CD4-positive, alpha-beta T cell treated with Interleukin-12 subunit alpha and Interleukin-12 subunit beta, for 1 hour (primary cell): ENCODE data around the gene GALNTL6.

Experiments used
- DNase-seq: peaks from one replicate; pipeline ENCODE4 v3.0.0-alpha.2; 2020

The GALNTL6 gene

GRCh38 chr4:172599554-172599953 is 786.4 kb downstream of the GALNTL6 start:
- DNase-seq, result no peak

- DNase-seq, result no peak
Measured at GRCh38 chr4:172601195-172601594, 788.0 kb downstream of the GALNTL6 start.

- DNase-seq, result no peak
Measured at GRCh38 chr4:172619218-172619617, 806.0 kb downstream of the GALNTL6 start.

DNA sequence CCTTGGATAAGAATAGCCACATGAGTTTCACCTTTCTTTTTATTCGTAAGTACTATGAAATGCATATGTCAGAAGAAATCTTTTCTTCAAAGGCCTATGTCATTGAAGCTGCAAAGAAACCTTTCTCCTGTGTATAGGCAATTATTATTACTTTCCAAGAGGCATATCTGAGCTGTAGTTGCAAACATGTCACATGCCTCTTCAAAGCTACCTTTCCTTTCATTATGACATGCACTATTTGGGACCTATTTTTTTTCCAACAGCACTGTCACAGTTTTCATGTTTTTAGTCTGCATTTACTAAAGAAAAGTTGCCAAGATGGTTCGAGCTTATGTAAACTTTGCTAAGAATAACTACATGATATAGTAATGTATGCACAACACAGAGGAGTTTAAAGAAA is 806.6 kb downstream of the GALNTL6 start:
- DNase-seq, result no peak

- DNase-seq, result no peak
Measured at GRCh38 chr4:172628263-172628662, 815.1 kb downstream of the GALNTL6 start.

- DNase-seq, result no peak
Measured at GRCh38 chr4:172630280-172630679, 817.1 kb downstream of the GALNTL6 start.

DNA sequence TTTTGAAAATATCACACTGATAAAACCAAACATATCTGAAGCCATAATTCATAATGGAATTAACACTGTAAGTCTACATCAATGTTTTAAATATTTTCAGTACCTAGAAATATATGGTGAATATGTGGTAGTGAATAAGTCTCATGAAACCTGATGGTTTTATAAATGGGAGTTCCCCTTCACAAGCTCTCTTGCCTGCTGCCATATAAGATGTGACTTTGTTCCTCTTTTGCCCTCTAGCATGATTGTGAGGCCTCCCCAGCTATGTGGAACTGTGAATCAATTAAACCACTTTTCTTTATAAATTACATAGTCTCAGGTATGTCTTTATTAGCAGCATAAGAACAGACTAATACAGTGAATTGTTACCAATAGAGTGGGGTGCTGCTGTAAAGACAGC is 818.6 kb downstream of the GALNTL6 start:
- no peak for DNase-seq

GRCh38 chr4:172648471-172648870 is 835.3 kb downstream of the GALNTL6 start:
- no peak for DNase-seq

DNA sequence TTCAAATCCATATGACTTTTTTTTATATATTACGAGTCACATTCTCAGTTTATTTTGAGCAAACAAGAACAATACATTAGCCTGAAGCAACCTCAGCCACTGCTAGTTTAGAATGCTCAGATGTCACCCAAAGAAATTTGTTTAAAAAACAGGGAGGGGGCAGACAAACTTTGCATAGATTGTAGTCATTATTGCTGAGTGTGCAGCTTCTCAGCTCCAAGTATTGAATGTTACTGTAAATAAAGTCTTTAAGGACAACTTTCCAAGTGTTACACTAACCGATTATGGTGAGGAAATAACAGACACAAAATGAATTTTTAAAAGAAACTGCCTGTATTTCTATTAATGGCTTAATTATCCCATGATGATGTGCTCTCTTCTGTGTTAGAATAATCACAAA is 835.9 kb downstream of the GALNTL6 start:
- no peak for DNase-seq

DNA sequence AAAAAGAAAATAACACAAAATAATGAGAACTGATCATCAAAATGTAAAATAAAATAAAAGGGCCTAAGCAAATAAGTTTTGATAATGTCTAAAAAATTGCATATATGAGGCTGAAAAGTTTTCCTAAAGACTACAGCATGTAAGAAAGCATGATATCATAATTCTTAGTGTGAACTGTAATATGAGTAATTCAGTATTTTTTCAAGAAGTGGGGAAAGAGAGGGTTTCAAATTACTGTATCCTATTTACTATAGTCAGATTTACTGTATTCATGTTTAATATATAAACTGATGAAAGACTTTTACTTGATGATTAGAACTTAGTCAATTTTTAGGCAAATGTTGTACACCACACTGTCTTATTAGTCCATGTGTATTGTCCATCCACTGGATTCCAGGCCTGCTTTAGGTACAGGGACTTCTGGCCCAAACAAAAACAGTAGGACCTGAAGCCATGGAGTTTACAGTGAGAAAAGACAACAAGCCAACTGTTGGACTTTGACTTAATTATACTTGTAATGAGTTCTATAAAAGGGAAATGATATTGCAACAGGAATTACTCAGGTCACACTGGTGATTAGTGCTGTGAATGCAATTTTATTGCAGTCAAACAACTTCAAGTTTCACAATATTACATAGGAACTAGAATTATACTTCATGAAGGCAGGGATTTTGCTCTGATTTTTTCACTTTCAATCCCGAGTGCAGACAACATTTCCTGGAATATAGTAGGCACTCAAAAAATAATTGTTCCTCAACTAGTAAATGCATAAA is 837.7 kb downstream of the GALNTL6 start:
- DNase-seq, result no peak

DNA sequence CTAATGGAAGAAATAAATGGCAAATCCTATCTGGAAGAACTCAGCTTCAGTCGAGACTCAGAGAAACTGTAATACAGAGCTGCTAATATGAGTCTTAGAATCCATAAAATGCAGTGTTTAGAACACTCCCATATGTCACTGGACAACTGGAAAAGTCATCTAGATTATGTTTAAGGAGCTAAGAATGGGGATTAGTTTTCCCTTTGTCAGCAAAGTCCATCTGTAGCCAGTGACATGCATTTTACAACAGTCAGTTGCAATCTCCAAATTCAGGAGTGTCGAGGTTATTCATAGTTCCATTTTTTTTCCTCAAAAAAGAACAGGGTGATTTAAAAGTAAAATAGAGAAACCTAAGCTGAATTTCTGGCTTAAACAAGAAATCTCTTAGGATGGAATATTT is 838.8 kb downstream of the GALNTL6 start:
- no peak for DNase-seq

GRCh38 chr4:172652369-172652768 is 839.2 kb downstream of the GALNTL6 start:
- no peak for DNase-seq

DNA sequence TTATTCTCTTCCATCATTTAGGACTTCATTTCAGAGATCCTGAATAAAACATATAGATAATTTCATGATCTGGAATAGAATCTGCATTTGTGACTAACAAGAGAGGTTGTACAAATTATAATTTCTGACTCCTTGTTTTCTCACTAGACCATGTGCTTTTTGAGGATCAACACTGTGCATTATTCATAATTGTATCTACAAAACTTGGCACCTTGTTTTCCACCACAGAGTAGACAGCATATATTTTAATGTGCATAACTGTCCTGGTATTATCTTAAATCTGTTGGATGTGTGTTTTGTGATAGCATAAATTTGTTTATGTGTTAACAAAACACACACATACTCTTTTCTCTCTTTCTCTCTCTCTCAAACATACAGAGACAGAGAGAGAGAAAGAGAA is 840.5 kb downstream of the GALNTL6 start:
- no peak for DNase-seq

DNA sequence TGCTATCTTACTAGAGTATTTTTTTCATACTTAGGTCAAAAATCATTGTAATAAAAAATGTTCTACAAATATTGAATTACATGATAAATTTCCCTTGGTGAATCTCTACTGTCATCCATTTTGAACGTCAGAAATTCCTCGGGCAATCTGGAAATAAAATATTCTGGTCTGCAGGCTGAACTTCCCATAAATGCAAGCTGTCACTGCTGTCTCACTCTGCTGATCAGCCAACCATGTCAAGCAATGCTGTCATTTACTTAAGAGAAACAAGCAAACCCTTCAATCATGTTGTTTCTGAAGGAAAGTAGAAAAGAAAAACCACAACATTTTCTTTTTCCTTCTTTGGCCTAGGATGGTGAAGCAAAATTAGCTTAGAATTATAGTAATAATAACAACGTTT is 841.3 kb downstream of the GALNTL6 start:
- DNase-seq, result no peak

GRCh38 chr4:172656055-172656454 is 842.9 kb downstream of the GALNTL6 start:
- DNase-seq, result no peak

- DNase-seq, result no peak
Measured at GRCh38 chr4:172657081-172657480, 843.9 kb downstream of the GALNTL6 start.

GRCh38 chr4:172660251-172660650 is 847.0 kb downstream of the GALNTL6 start:
- no peak for DNase-seq

GRCh38 chr4:172662113-172662512 is 848.9 kb downstream of the GALNTL6 start:
- DNase-seq, result no peak

- DNase-seq, result no peak
Measured at GRCh38 chr4:172666711-172667368, 853.6 kb downstream of the GALNTL6 start.

DNA sequence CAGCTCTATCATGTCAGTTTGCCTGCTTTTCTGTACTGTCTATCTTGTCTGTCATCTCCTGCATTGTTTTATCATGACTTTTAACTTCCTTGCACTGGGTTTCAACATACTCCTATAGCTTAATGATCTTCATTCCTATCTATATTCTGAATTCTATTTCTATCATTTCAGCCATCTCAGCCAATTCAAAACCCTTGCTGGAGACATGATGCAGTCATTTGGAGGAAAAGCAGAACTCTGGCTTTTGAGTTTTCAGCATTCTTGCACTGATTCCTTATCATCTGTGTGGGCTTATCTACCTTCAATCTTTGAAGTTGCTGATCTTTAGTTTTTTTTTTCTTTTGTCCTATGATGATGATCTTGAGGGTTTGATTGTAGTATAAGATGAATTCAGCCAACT is 861.6 kb downstream of the GALNTL6 start:
- DNase-seq, result no peak

DNA sequence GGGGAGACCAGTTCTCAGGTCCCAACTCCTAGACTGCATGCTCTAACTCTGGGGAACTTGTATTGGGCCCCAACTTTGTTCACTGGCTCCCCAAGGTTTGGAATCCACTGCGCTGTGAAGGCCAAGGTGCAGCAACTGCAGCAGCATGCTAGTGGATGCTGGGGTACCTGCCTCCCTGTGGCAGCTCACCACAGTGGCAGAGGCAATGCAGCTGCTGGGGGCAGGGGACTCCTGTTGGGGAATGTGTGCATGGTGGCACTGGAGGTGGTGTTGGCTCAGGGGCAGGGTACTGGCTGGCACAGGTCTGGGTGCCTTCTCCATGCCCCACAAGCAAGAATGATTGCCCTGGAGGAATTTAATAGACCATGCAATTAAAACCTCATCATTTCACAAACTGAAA is 862.0 kb downstream of the GALNTL6 start:
- no peak for DNase-seq

- DNase-seq, result no peak
Measured at GRCh38 chr4:172680691-172681090, 867.5 kb downstream of the GALNTL6 start.

GRCh38 chr4:172683021-172683420 is 869.8 kb downstream of the GALNTL6 start:
- no peak for DNase-seq

- no peak for DNase-seq
Measured at GRCh38 chr4:172686021-172686420, 872.8 kb downstream of the GALNTL6 start.

- DNase-seq, result no peak
Measured at GRCh38 chr4:172688534-172688933, 875.3 kb downstream of the GALNTL6 start.
